ENCODE data around the gene AGMAT.

The AGMAT gene

GRCh38 chr1:15603050-15603965, 18.5 kb upstream of the AGMAT start:
- H3K27me3 ChIP-seq, result no peaks in the 10 kb centered on the region
- peak overlapping the region; percentile 71 for H3K4me3 ChIP-seq (ENCODE audit: low read depth, low read length)
- DNase-seq, result peak; percentile 93
- no peaks in the 10 kb centered on the region for H3K36me3 ChIP-seq
- no peaks in the 10 kb centered on the region for H3K4me1 ChIP-seq
- TF ChIP-seq, protein P1, sequence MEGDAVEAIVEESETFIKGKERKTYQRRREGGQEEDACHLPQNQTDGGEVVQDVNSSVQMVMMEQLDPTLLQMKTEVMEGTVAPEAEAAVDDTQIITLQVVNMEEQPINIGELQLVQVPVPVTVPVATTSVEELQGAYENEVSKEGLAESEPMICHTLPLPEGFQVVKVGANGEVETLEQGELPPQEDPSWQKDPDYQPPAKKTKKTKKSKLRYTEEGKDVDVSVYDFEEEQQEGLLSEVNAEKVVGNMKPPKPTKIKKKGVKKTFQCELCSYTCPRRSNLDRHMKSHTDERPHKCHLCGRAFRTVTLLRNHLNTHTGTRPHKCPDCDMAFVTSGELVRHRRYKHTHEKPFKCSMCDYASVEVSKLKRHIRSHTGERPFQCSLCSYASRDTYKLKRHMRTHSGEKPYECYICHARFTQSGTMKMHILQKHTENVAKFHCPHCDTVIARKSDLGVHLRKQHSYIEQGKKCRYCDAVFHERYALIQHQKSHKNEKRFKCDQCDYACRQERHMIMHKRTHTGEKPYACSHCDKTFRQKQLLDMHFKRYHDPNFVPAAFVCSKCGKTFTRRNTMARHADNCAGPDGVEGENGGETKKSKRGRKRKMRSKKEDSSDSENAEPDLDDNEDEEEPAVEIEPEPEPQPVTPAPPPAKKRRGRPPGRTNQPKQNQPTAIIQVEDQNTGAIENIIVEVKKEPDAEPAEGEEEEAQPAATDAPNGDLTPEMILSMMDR (IDR thresholded peaks at IDR 0.05; ENCODE audit: low read depth, low read length), result no peak
- H3K9me3 ChIP-seq, result no peaks in the 10 kb centered on the region

GRCh38 chr1:15598436-15598835, 13.6 kb upstream of the AGMAT start:
- TF ChIP-seq, protein P1 (IDR thresholded peaks at IDR 0.05; ENCODE audit: low read depth, low read length), result no peak
- no peak overlapping the region for H3K4me3 ChIP-seq (ENCODE audit: low read depth, low read length)
- DNase-seq, result no peak
- no peaks in the 10 kb centered on the region for H3K4me1 ChIP-seq
- no peaks in the 10 kb centered on the region for H3K9me3 ChIP-seq
- H3K36me3 ChIP-seq, result no peaks in the 10 kb centered on the region
- H3K27me3 ChIP-seq, result no peaks in the 10 kb centered on the region

DNA sequence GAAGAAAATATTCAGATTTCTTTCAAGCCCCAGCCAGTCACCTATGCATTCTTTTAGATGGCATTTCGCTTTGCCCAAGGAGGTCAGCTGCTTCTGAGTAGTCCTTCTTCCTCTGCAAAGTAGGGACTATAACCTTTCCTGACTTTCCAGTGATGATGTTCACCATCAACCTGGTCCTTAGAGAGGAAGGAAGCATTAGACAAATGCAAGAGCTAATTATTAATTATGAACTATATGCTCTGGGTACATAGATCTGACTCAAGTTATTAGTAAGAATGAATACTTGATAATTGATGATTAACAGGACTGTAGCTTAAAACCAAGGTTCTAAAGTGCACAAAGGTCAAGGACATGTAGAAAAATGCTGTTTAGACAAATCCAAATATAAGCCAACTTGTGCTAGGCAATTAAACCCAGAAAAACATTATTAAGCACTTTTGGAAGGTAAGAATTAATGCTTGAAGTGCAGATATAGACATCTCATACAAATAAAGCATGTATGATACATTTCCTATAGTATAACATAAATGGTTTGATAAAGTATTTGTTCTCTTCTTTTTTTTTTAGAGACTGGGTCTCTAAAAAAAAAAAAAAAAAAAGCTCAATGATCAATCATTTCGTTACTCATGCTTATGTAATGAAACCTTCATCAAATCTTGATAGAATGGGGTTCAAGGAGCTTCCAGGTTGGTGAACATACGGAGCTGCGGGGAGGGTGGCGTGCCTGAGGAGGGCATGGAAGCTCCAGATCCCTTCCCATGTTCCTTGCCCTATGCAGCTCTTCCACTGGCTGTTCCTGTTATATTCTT, 11.2 kb upstream of the AGMAT start:
- H3K9me3 ChIP-seq, result no peaks in the 10 kb centered on the region
- H3K4me1 ChIP-seq, result no peaks in the 10 kb centered on the region
- H3K36me3 ChIP-seq, result no peaks in the 10 kb centered on the region
- H3K27me3 ChIP-seq, result no peaks in the 10 kb centered on the region
- DNase-seq, result no peak
- TF ChIP-seq, protein P1 (IDR thresholded peaks at IDR 0.05; ENCODE audit: low read depth, low read length), result no peak
- no peak overlapping the region for H3K4me3 ChIP-seq (ENCODE audit: low read depth, low read length)

- H3K4me1 ChIP-seq, result no peaks in the 10 kb centered on the region
- no peak for DNase-seq
- H3K9me3 ChIP-seq, result no peaks in the 10 kb centered on the region
- no peak overlapping the region for H3K4me3 ChIP-seq (ENCODE audit: low read depth, low read length)
- TF ChIP-seq, protein P1 (IDR thresholded peaks at IDR 0.05; ENCODE audit: low read depth, low read length), result no peak
- no peaks in the 10 kb centered on the region for H3K27me3 ChIP-seq
- H3K36me3 ChIP-seq, result no peaks in the 10 kb centered on the region
These were observed 7.4 kb upstream of the AGMAT start for GRCh38 chr1:15592285-15592684.

DNA sequence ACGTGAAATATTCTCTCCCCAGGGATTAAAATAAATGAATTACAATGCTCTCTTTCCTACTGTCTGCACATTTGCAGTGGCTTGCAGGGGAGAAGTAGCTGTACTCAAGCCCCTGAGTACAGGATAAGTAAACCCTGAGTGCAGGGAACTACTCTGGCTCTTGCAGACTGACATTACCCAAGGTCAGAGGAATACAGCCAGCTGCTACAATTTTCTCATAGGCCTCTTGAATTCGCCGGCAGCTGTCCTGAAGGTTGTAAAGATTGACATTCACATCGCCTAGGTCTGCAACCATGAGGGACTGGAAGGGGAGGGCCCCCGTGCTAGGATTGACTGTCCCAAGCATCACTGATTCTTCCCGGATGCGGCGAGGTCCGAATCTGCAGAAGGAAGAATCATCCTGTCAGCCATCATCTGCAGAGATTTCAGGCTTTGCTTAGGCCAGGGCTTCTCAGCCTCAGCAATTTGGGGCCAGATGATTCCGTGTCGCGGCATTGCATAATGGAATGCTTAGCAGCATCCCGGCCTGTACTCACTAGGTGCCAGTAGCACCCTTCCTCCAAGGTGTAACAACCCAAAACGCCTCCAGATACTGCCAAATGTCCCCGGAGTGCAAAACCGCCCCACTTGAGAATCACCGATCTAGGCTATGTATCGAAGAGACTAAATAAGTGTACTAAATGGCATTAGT, 1.7 kb downstream of the AGMAT start:
- H3K9me3 ChIP-seq, result no peaks in the 10 kb centered on the region
- DNase-seq, result no peak
- TF ChIP-seq, protein P1 (IDR thresholded peaks at IDR 0.05; ENCODE audit: low read depth, low read length), result no peak
- no peaks in the 10 kb centered on the region for H3K27me3 ChIP-seq
- no peak overlapping the region for H3K4me3 ChIP-seq (ENCODE audit: low read depth, low read length)
- no peaks in the 10 kb centered on the region for H3K4me1 ChIP-seq
- no peaks in the 10 kb centered on the region for H3K36me3 ChIP-seq

Data from BE2C (cell line).